Smooth muscle cell (in vitro differentiated cells): Measurements from ENCODE around the gene PACC1. TPM values are rescaled to one million over a fixed set of nuclear protein-coding genes. Genes with fewer than 3 reads are reported as not detected.
A peak's percentile ranks its signal among the peaks of the same experiment; 100 is the strongest.

Experiments used
- DNase-seq: peaks from one replicate; lab custom pipeline; 2025; ENCODE audit not compliant: unreplicated experiment; lab: John Stamatoyannopoulos, UW
- H2AFZ ChIP-seq: fragments of 200-600 bp; sonication (generic); 2 replicates; pipeline ENCODE4 v1.6.0; 2016; ENCODE audit warnings: antibody characterized with exemption, low read depth, mild to moderate bottlenecking
- H3F3A ChIP-seq: fragments of 200-600 bp; sonication (generic); 2 replicates; pipeline ENCODE4 v1.6.0; 2017; ENCODE audit warnings: antibody characterized with exemption, low read depth
- H3K27ac ChIP-seq: fragments of 200-600 bp; sonication (generic); 2 replicates; pipeline ENCODE4 v1.5.1; 2016; ENCODE audit warnings: low read depth, mild to moderate bottlenecking
- H3K27me3 ChIP-seq: fragments of 200-600 bp; sonication (generic); 2 replicates; pipeline ENCODE4 v1.6.1; 2016; ENCODE audit warnings: low read depth, mild to moderate bottlenecking
- H3K36me3 ChIP-seq: fragments of 200-600 bp; sonication (generic); 2 replicates; pipeline ENCODE4 v1.5.1; 2016; ENCODE audit warnings: low read depth
- H3K4me1 ChIP-seq: fragments of 200-600 bp; sonication (generic); 2 replicates; pipeline ENCODE4 v1.5.1; 2016; ENCODE audit warnings: low read depth
- H3K4me2 ChIP-seq: fragments of 200-600 bp; sonication (generic); 2 replicates; pipeline ENCODE4 v1.6.0; 2016; ENCODE audit warnings: mild to moderate bottlenecking
- H3K4me3 ChIP-seq: fragments of 200-600 bp; sonication (generic); 2 replicates; pipeline ENCODE4 v1.5.1; 2016; ENCODE audit warnings: mild to moderate bottlenecking
- H3K79me2 ChIP-seq: fragments of 200-600 bp; sonication (generic); 2 replicates; pipeline ENCODE4 v1.6.0; 2016; ENCODE audit warnings: low read depth, mild to moderate bottlenecking
- H3K9ac ChIP-seq: fragments of 200-600 bp; sonication (generic); 2 replicates; pipeline ENCODE4 v1.6.0; 2016; ENCODE audit warnings: low read depth
- H3K9me3 ChIP-seq: fragments of 200-600 bp; sonication (generic); replicated peaks from 2 replicates; pipeline ENCODE4 v1.5.1; 2016; ENCODE audit warnings: low read depth
- H4K20me1 ChIP-seq: fragments of 200-600 bp; sonication (generic); 2 replicates; pipeline ENCODE4 v1.6.0; 2016; ENCODE audit warnings: low read depth
- WGBS: methylation state at CpG from one replicate; pipeline ENCODE4 v1.1.7; 2016; ENCODE audit warnings: low lambda C conversion rate; 5-methylcytosine and 5-hydroxymethylcytosine counted together
- polyA plus RNA-seq: library from polyadenylated mRNA; unstranded; fragments of >200 nt; fragmentation: Nextera tagmentation; extraction: Ambion mirVana; gene quantifications from 2 replicates; pipeline ENCODE4 v1.2.1, GENCODE V29; 2016
- total RNA-seq: library from RNA; depleted of rRNA; stranded (reverse); fragments of >200 nt; gene quantifications from 2 replicates; pipeline ENCODE4 v1.2.3, GENCODE V29; 2014
- TF ChIP-seq, protein P1 (sequence below): fragments of 200-600 bp; sonication (generic); IDR thresholded peaks from 2 replicates; pipeline ENCODE4 v1.5.1; 2017; ENCODE audit warnings: borderline replicate concordance, mild to moderate bottlenecking, antibody characterized with exemption; ENCODE audit not compliant: insufficient read depth, poor library complexity, severe bottlenecking

Gene PACC1
- total and polyA plus RNA-seq, 2 experiments from 2014 or later = 8.5 to 8.8 TPM

- no peaks in the 10 kb centered on the region for H3K9me3 ChIP-seq
- H3K27me3 ChIP-seq = no peaks in the 10 kb centered on the region
- peak overlapping the region; percentile 96 for H2AFZ ChIP-seq
- H3F3A ChIP-seq = peaks cover 3% of the 10 kb centered on the region
- peak overlapping the region; percentile 43 for H3K9ac ChIP-seq
- H3K36me3 ChIP-seq = no peaks in the 10 kb centered on the region
- peak overlapping the region; percentile 30 for H3K4me3 ChIP-seq
- peak; percentile 85 for DNase-seq
- no peaks in the 10 kb centered on the region for H4K20me1 ChIP-seq
- H3K79me2 ChIP-seq = no peaks in the 10 kb centered on the region
- no peaks in the 10 kb centered on the region for H3K4me1 ChIP-seq
- TF ChIP-seq, protein P1, sequence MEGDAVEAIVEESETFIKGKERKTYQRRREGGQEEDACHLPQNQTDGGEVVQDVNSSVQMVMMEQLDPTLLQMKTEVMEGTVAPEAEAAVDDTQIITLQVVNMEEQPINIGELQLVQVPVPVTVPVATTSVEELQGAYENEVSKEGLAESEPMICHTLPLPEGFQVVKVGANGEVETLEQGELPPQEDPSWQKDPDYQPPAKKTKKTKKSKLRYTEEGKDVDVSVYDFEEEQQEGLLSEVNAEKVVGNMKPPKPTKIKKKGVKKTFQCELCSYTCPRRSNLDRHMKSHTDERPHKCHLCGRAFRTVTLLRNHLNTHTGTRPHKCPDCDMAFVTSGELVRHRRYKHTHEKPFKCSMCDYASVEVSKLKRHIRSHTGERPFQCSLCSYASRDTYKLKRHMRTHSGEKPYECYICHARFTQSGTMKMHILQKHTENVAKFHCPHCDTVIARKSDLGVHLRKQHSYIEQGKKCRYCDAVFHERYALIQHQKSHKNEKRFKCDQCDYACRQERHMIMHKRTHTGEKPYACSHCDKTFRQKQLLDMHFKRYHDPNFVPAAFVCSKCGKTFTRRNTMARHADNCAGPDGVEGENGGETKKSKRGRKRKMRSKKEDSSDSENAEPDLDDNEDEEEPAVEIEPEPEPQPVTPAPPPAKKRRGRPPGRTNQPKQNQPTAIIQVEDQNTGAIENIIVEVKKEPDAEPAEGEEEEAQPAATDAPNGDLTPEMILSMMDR = peak; percentile 98
- peak overlapping the region; percentile 70 for H3K27ac ChIP-seq
- WGBS = 31% methylated on average over 10 of the region's 10 CpGs
- peak overlapping the region; percentile 86 for H3K4me2 ChIP-seq
Observed at GRCh38 chr1:212455803-212456528, 41.3 kb upstream of the PACC1 start.

- Histone ChIP-seq H3K4me2 (no peak overlapping the region), H3F3A (peaks cover 3% of the 10 kb centered on the region), H3K9me3 (no peaks in the 10 kb centered on the region), H3K4me1 (no peaks in the 10 kb centered on the region), H3K27ac (no peak overlapping the region), H4K20me1 (no peaks in the 10 kb centered on the region), H3K4me3 (no peak overlapping the region), H3K36me3 (no peaks in the 10 kb centered on the region), H3K9ac (no peak overlapping the region), H2AFZ (no peak overlapping the region), H3K79me2 (no peaks in the 10 kb centered on the region), H3K27me3 (no peaks in the 10 kb centered on the region)
- TF ChIP-seq, protein P1 = no peak
- DNase-seq = no peak
- WGBS = 93% methylated on average over 2 of the region's 2 CpGs
Observed at GRCh38 chr1:212455401-212455800, 40.7 kb upstream of the PACC1 start.

DNA sequence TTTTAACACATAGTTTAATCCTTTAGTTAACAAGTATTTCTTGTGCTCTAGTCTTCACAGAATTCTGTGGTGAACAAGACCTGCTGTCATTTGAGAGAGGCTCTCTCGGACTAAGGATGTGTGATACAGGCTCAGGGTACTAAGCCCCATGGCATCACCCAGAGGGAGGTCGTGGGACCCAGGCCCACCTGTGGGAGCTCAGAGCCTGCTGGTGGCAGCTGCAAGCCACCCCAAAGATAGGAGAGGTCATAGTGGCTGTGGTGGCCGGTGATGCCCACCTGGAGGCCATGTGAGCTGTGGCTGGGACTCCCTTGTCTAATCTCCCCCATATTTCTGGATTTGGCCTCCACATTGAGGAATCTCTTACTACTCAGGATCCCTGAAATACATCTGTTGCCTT lies 40.1 kb upstream of the PACC1 start:
- Histone ChIP-seq H3K4me3 (no peak overlapping the region), H3F3A (peaks cover 3% of the 10 kb centered on the region), H3K36me3 (no peaks in the 10 kb centered on the region), H4K20me1 (no peaks in the 10 kb centered on the region), H3K27me3 (no peaks in the 10 kb centered on the region), H3K27ac (no peak overlapping the region), H3K79me2 (no peaks in the 10 kb centered on the region), H2AFZ (no peak overlapping the region), H3K9me3 (no peaks in the 10 kb centered on the region), H3K4me2 (no peak overlapping the region), H3K4me1 (no peaks in the 10 kb centered on the region), H3K9ac (no peak overlapping the region)
- TF ChIP-seq, protein P1 = no peak
- 94% methylated on average over 3 of the region's 3 CpGs for WGBS
- DNase-seq = no peak

DNA sequence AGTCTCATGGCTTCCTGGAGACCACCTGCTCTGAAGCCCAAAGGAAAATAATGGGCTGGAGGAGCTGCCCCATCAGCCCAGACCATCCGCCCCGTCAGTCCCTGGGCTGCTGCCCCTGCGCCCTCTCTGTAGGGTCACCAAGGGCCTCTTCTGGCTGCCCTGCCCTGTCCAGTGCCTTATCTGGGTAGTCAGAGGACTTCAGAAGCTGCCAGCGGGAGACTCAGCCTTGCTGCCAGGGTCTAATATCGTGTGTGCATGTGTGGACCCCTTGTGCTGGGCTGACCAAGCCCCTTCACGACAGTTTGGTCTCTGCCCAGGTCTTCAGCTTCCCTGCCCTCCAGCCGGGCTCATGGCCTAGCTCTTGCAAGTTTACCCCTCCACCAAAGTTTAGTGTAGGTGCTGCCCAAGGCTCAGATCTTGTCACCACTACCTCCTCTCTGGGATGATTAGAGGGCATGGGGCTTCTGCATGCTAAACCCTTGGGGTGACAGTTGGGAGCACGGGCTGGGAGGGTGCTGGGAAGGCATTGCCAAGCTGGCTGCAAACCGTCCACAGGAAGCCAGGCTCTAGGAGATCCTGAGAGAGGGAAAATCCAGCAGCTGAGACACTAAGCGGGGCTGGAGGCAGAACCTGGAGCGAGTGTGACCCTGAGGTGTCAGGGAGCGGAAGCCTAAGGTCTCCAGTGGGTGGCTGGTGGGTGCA lies 38.6 kb upstream of the PACC1 start:
- DNase-seq = no peak
- no peaks in the 10 kb centered on the region for H3K36me3 ChIP-seq
- H3K4me1 ChIP-seq = no peaks in the 10 kb centered on the region
- H3K9me3 ChIP-seq = no peaks in the 10 kb centered on the region
- H2AFZ ChIP-seq = no peak overlapping the region
- no peaks in the 10 kb centered on the region for H4K20me1 ChIP-seq
- H3K4me2 ChIP-seq = no peak overlapping the region
- peaks cover 3% of the 10 kb centered on the region for H3F3A ChIP-seq
- WGBS = 83% methylated on average over 12 of the region's 12 CpGs
- H3K27me3 ChIP-seq = no peaks in the 10 kb centered on the region
- H3K4me3 ChIP-seq = no peak overlapping the region
- no peak overlapping the region for H3K9ac ChIP-seq
- no peak overlapping the region for H3K27ac ChIP-seq
- H3K79me2 ChIP-seq = no peaks in the 10 kb centered on the region
- TF ChIP-seq, protein P1 = no peak
